Measurements from ENCODE around the gene ADAM12.
"Not testable (repeated sequence)": the region's sequence is repeated elsewhere in the genome, so short reads cannot be mapped to it uniquely, and the experiment has no call there.

Gene ADAM12

GRCh38 chr10:126255313-126255712 is 133.0 kb downstream of the ADAM12 start:
- no peak for DNase-seq

DNA sequence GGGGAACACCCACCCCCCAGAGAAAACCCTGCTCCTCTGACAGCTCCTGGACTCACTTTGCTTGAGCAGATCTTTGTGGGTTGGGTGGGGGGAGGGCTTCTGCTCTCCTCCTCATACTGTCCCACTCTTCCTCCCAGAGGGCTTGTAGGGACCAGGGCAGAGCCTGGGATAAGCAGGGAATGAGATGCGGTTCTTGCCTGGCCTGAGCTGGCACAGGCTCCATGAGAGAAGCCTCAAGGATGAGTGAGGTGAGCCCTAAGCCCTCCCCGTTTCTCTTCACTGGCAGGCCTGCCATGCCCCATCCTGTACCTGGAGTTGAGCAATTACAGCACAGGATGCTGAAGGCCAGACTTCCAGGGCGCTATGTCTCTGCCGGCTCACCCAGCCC is 134.7 kb downstream of the ADAM12 start:
- no peak for DNase-seq

- DNase-seq: no peak
Observed at GRCh38 chr10:126252884-126253610, 135.2 kb downstream of the ADAM12 start.

DNA sequence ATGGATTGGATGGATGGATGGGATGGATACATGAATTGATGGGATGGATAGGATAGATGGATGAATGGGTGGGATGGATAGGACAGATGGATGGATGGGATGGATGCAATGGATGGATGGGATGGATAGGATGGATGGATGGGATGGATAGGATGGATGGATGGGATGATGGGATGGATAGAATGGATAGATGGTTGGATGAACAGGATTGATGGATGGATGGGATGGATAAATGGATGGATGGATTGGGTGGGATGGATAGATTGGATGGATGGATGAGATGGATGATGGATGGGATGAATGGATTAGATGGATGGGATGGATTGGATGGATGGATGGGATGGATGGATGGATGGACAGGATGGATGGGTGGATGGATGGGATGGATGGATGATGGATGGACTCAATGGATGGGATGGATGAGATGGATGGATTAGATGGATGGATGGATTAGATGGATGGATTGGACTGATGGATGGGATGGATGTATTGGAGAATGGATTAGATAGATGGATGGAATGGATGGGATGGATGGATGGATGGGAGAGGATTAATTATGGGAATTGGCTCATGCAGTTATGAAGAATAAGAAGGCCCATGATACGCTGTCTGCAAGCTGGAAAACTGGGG is 136.4 kb downstream of the ADAM12 start:
- DNase-seq: no peak

DNA sequence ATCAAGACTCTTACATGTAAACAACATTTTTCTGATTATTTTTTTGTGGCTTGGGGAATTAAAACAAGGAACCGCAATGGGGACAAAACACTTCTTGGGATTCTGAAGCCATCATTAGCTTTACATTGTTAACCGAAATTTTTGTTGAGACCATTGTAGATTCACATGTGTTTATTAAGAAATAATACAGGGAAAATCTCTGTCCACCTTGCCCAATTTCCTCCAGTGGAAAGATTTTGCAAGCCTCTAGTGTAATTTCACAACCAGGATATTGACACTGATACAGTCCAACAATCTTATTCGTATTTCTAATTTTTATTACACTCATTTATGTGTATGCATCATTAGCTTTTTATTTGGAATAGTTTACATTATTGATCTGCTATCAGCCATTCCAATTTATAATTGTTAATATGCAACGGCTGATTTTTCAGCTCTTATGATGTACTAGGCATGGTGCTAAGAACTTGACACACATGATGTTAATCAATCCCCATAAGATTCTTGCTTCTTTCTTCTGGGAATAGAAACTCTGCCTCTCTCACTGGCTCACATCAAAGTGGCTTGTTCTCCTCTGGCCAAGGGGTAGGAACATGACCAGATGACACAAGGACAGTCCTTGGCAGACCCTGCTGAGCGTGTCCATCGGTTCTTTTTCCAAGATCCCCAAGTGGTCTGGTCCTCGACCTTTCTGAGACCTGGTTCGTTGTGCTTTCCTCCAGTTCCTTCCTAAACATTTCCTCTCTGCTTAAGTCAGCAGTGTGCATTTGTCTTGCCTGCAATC is 137.6 kb downstream of the ADAM12 start:
- no peak for DNase-seq

- DNase-seq: no peak
Observed at GRCh38 chr10:126250045-126250444, 138.2 kb downstream of the ADAM12 start.

DNA sequence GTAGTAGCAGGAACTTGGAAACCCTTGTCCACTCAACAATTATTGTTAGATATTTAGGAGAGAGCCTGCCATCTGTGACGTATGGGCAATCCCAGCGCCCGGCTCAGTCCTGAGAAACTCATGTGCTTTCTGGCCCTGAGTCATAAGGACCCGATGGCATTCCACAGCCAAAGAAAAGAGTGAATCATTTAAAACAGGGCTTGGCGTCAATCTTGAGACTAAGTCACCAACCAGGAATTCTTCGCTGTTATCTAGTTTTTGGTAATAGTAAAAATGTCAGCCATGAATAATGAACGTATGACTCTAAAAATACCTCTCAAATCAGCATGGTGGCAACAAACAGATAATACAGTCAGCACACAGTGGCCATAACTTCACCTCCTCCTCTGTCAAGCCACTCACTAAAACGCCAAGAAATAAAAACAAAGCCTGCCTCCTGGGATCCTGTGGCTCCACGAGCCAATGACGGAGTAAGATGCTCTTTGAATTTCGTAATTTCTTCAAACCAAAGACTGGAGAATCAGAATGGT is 140.8 kb downstream of the ADAM12 start:
- no peak for DNase-seq

DNA sequence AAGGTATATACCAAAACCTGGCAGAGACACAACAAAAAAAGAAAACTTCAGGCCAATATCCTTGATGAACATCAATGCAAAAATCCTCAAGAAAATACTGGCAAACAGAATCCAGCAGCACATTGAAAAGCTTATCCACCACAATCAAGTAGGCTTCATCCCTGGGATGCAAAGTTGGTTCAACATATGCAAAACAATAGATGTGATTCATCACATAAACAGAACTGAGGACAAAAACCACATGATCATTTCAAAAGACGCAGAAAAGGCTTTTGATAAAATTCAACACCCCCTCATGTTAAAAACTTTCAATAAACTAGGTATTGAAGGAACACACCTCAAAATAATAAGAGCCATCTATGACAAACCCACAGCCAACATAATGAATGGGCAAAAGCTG is 141.9 kb downstream of the ADAM12 start:
- DNase-seq: not testable (repeated sequence)

- no peak for DNase-seq
Observed at GRCh38 chr10:126245501-126245900, 142.8 kb downstream of the ADAM12 start.

- no peak for DNase-seq
Observed at GRCh38 chr10:126243971-126244370, 144.3 kb downstream of the ADAM12 start.

DNA sequence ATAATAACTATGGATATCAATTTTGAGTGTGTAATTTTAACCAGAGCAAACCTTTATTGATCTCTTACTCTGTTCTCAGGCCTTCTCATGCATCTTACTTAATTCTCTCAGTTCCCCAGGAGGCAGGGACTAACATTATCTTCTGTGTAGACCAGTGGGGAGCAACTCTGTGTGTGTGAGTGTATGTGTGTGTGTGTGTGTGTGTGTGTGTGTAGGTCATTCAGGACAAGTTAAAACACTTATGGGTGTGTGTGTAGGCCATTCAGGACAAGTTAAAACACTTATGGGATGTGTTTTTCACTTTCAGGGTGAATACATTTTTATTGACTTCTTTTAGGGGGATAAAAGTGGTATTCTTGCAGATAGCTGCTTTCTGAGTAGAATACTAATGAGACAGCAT is 145.0 kb downstream of the ADAM12 start:
- DNase-seq: no peak

GRCh38 chr10:126242397-126243260 is 145.6 kb downstream of the ADAM12 start:
- DNase-seq: peak; percentile 78

GRCh38 chr10:126240483-126240882 is 147.8 kb downstream of the ADAM12 start:
- no peak for DNase-seq

DNA sequence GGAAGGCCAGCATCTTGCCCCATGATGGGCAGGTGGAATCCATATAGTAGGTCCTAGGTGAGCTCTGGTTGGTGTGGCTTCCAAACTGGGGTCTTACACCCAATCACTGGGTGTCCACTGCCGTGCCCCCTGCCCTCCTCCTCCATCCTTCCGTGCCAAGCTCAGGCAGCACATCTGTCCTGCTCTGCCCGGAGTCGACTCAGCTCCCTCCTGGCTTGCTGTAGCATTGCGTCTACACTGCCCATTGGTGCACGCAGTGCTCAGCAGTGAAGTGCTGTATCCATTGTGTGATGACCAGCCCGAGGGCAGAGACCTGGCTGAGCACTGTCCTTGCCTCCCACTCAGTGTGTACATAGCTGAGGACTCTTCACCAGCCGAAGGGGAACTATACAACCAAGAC is 148.4 kb downstream of the ADAM12 start:
- no peak for DNase-seq

DNA sequence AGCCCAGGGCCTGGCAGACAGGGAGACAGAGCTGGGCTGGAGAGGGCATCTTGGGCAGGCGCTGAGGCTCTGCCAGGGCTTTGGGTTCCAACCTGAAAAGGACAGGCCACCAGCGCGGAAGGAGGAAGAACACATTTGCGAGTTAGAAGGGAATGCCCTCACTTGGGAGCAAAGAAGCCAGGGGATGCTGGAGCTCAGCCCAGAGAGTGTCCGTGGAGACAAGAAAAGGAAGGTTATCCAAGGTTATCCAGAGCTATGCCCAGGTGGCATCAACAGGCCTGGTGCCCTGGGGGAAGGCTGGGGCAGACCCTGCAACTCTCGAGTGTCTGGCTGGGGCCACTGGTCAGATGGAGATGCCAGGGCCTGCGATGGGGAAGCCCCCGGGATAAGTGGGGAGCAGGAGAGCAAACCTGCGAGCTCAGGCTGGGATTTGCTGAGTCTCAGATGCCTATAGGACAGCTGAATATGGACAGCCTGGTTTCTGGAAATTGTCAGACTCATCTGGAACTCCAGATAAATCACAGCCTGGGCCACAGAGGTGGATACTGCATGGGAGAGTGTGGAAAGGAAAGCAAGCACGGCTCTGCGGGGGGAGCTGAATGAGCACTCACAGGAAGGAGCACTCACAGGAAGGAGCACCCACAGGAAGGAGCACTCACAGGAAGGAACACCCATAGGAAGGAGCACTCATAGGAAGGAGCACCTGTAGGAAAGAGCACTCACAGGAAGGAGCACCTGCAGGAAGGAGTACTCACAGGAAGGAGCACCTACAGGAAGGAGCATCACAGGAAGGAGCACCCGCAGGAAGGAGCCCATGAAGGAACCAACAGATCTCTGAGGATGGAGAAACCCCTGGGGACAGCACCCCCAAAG is 152.1 kb downstream of the ADAM12 start:
- DNase-seq: no peak

DNA sequence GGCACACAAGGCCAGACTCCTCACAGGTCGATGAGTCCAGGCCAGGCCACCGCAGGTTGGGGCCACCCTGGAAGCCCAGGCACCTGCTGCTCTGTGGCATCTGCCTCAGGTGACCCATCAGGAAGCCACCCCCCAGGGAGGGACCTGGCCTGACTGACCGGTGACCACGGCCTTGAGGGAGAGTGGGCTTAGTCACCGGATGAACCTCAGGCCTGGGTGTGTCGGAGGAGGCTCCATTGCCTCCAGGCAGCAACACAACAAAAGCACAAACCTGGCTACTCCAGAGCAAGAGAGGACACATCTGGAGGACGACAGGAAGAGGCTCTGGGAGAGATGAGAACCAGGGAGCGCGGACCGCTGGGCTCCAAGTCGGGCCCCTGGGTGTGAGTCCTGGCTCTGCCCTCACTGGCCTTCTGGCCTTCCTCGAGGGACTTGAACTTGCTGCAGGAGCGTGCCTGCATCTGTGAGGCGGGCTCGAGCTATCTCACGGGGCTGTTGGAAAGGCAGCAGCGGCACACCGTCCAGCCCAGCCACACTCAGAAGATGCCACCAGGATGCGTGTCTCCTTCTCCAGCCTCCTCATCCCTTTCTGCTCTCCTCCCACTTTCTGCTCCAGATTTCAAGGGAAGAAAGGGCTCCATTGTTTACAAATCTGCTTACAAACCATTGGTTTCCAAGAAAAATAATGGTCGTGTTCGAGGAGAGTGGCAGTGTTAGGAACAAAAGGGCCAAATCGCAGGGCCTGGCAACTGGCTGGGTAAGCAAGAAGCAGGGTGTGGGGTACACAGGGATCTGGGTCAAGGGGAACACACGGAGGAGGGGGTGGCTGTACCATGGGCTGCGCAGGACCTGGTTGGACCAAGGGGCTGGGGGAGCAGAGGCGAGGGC is 152.9 kb downstream of the ADAM12 start:
- no peak for DNase-seq

- DNase-seq: no peak
Observed at GRCh38 chr10:126234630-126235029, 153.6 kb downstream of the ADAM12 start.

DNA sequence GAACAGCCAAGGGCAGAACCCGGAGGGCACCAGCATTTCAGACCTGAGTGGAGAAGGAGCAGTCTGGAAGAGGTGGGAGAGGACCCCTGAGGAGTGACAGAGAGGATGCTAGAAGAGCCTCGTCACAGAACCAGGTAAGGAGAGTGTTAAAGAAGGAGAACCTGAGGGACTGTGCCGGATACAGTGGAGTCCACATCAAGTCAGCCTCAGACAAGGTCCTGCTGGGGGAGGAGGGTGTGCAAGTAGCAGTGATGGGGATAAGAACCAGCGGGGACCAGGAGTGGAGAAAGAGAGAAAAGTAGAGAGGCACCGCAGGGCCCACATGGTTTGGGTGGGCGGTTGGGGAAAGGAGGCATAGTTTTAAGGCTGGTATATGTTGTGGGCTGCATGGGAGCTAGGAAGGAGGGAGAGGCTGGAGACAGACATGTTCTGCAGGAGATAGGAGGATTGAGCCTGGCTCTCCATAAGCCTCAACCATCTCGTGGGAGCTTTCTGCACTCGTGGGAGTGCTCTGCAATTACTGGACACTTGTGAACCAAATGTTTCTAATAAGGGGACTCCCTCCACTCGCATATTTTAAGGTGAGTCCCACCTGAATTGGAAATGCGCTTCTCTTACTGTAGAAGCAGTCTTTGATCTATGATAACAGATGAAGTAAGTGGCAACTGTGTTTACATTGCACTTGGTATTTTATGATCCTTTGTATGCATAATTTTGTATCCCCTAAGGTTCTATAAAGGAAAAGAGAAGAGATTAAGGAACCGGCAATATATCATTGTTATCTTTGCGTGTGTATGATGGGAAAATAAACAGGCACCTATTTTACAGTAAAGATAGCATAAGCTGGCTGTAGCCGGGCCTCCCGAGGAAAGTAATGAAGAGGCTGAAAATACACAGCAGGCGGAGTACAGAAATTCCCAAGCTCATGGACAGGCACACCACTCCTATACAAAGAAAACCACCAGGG is 154.8 kb downstream of the ADAM12 start:
- DNase-seq: no peak

GRCh38 chr10:126230587-126230986 is 157.7 kb downstream of the ADAM12 start:
- no peak for DNase-seq
